Erythroblast (primary cell): ENCODE data around the gene MAT2A.

ENCODE experiments used
- GATA1 ChIP-seq: IDR thresholded peaks from 2 replicates; pipeline ENCODE4 v1.6.1; 2011; ENCODE audit warnings: low read depth, mild to moderate bottlenecking, control low read depth, low read length, moderate library complexity
- POLR2A ChIP-seq: IDR thresholded peaks from 2 replicates; pipeline ENCODE4 v1.6.1; 2011; ENCODE audit warnings: mild to moderate bottlenecking, low read length

GRCh38 chr2:85588236-85588635 is 49.3 kb downstream of the MAT2A start:
- TF ChIP-seq POLR2A (no peak), GATA1 (no peak)
